ENCODE measurements around the gene DSG2.

DSG2 gene

GRCh38 chr18:31558567-31558966 is 60.6 kb downstream of the DSG2 start:
- no peak for DNase-seq

GRCh38 chr18:31562726-31563125 is 64.7 kb downstream of the DSG2 start:
- no peak for DNase-seq

GRCh38 chr18:31563778-31564177 is 65.8 kb downstream of the DSG2 start:
- DNase-seq, result no peak

- DNase-seq, result no peak
Observed at GRCh38 chr18:31565345-31565744, 67.4 kb downstream of the DSG2 start.

- DNase-seq, result no peak
Observed at GRCh38 chr18:31565782-31566512, 68.0 kb downstream of the DSG2 start.

- DNase-seq, result no peak
Observed at GRCh38 chr18:31566576-31567306, 68.8 kb downstream of the DSG2 start.

- DNase-seq, result no peak
Observed at GRCh38 chr18:31572368-31572767, 74.4 kb downstream of the DSG2 start.

- DNase-seq, result no peak
Observed at GRCh38 chr18:31573051-31573450, 75.1 kb downstream of the DSG2 start.

- no peak for DNase-seq
Observed at GRCh38 chr18:31574359-31574758, 76.4 kb downstream of the DSG2 start.

- DNase-seq, result no peak
Observed at GRCh38 chr18:31575515-31576257, 77.7 kb downstream of the DSG2 start.

- no peak for DNase-seq
Observed at GRCh38 chr18:31576670-31577069, 78.7 kb downstream of the DSG2 start.

GRCh38 chr18:31577195-31577594 is 79.2 kb downstream of the DSG2 start:
- no peak for DNase-seq

GRCh38 chr18:31578126-31578525 is 80.1 kb downstream of the DSG2 start:
- DNase-seq, result no peak

- DNase-seq, result no peak
Observed at GRCh38 chr18:31579375-31579774, 81.4 kb downstream of the DSG2 start.

- no peak for DNase-seq
Observed at GRCh38 chr18:31581498-31582197, 83.7 kb downstream of the DSG2 start.

- DNase-seq, result no peak
Observed at GRCh38 chr18:31583185-31583854, 85.3 kb downstream of the DSG2 start.

- no peak for DNase-seq
Observed at GRCh38 chr18:31585991-31586390, 88.0 kb downstream of the DSG2 start.

- no peak for DNase-seq
Observed at GRCh38 chr18:31586616-31587015, 88.6 kb downstream of the DSG2 start.

- no peak for DNase-seq
Observed at GRCh38 chr18:31587529-31587928, 89.6 kb downstream of the DSG2 start.

GRCh38 chr18:31590570-31590969 is 92.6 kb downstream of the DSG2 start:
- DNase-seq, result no peak

GRCh38 chr18:31591113-31591512 is 93.1 kb downstream of the DSG2 start:
- no peak for DNase-seq

GRCh38 chr18:31591628-31592027 is 93.7 kb downstream of the DSG2 start, which contains the start of gene TTR:
TTR (plus strand) TSS chr18:31591877; CDS start chr18:31591903, 26 bp downstream.
- DNase-seq, result no peak
